Measurements from ENCODE around the gene PSTPIP2. TPM values are rescaled to one million over a fixed set of nuclear protein-coding genes. Genes with fewer than 3 reads are reported as not detected.
A peak's percentile ranks its signal among the peaks of the same experiment; 100 is the strongest.
"Not testable (repeated sequence)": the region's sequence is repeated elsewhere in the genome, so short reads cannot be mapped to it uniquely, and the experiment has no call there.

The PSTPIP2 gene
- total RNA-seq, 1 experiment from 2014 or later = 3.3 TPM

GRCh38 chr18:45967007-45967706, 104.9 kb downstream of the PSTPIP2 start, which contains the start of gene EPG5:
EPG5 (minus strand) TSS chr18:45967329; CDS start chr18:45967239, 90 bp downstream.
- Histone ChIP-seq H3K18ac (ENCODE audit: insufficient read length, low read depth, low read length) (no peak within 1 kb of the TSS), H3K23me2 (ENCODE audit: insufficient read length, low read depth, low read length, poor library complexity, severe bottlenecking) (peaks cover 10% of the 10 kb centered on the region), H4K20me1 (ENCODE audit: control insufficient read depth, insufficient read depth, insufficient read length) (no peaks in the 10 kb centered on the region), H2BK5ac (ENCODE audit: insufficient read length, low read length) (no peak within 1 kb of the TSS), H3K79me2 (ENCODE audit: insufficient read depth, low read length) (no peaks in the 10 kb centered on the region; the same call in 1 of the 2 replicates), H2BK15ac (ENCODE audit: low read depth, low read length) (no peak within 1 kb of the TSS), H4K5ac (ENCODE audit: insufficient read length, low read depth, low read length) (no peak within 1 kb of the TSS), H3K4ac (ENCODE audit: low read depth, low read length) (no peak within 1 kb of the TSS), H3K56ac (ENCODE audit: insufficient read length, low read depth, low read length) (no peak within 1 kb of the TSS), H3K23ac (ENCODE audit: insufficient read length, low read depth, low read length) (no peak within 1 kb of the TSS), H3K27me3 (ENCODE audit: insufficient read depth, low read length) (no peaks in the 10 kb centered on the region), H3K14ac (ENCODE audit: insufficient read depth, low read length) (no peak within 1 kb of the TSS), H4K91ac (ENCODE audit: insufficient read length, low read depth, low read length) (no peak within 1 kb of the TSS), H2AK5ac (ENCODE audit: insufficient read length, low read length) (no peak within 1 kb of the TSS), H2BK12ac (ENCODE audit: insufficient read length, low read depth, low read length) (no peak within 1 kb of the TSS), H3K9ac (ENCODE audit: extremely low read depth, insufficient read length, low read length) (peak within 1 kb of the TSS; percentile 86), H3T11ph (ENCODE audit: low read length) (no peak within 1 kb of the TSS), H3K79me1 (ENCODE audit: insufficient read depth, low read depth, low read length, poor library complexity, severe bottlenecking) (no peaks in the 10 kb centered on the region), H2AFZ (ENCODE audit: low read length) (peak within 1 kb of the TSS; percentile 3), H3K4me1 (ENCODE audit: insufficient read depth, low read length) (no peaks in the 10 kb centered on the region), H3K9me3 (ENCODE audit: control insufficient read depth, low read depth, low read length) (no peaks in the 10 kb centered on the region), H2BK20ac (ENCODE audit: low read depth, low read length, poor library complexity, severe bottlenecking) (no peak within 1 kb of the TSS), H4K8ac (replicated peaks; ENCODE audit: insufficient read length, low read depth, low read length) (no peak within 1 kb of the TSS), H3K4me2 (ENCODE audit: insufficient read depth, insufficient read length, low read length) (peak within 1 kb of the TSS; percentile 95), H2BK120ac (ENCODE audit: low read depth, low read length, poor library complexity, severe bottlenecking) (no peak within 1 kb of the TSS), H3K27ac (ENCODE audit: insufficient read length, low read depth, low read length) (no peak within 1 kb of the TSS)
- peaks cover 14% of the 10 kb centered on the region for H3K27me3 Mint-ChIP-seq (ENCODE audit: low read depth)
- no CpG with 5 or more reads among the region's 50 CpGs for WGBS (ENCODE audit: extremely low coverage, insufficient read length, low lambda C conversion rate)
- H3K27ac Mint-ChIP-seq = peak within 1 kb of the TSS; percentile 95 to 97 (median 97)
- no peaks in the 10 kb centered on the region for H3K9me3 Mint-ChIP-seq
- H3K36me3 Mint-ChIP-seq (ENCODE audit: insufficient read depth in 1 of 3, low read depth in 3 of 3) = peaks cover 0 to 7% (median 5%) of the 10 kb centered on the region in 3 experiments; a peak in 4 of 7 replicates
- H3K4me1 Mint-ChIP-seq = peaks cover 2 to 8% of the 10 kb centered on the region in 2 experiments; a peak in 3 of 4 replicates
- peak within 1 kb of the TSS; percentile 95 to 97 for H3K4me3 Mint-ChIP-seq
- no peak for TF ChIP-seq CTCF (conservative IDR thresholded peaks at IDR 0.05)
- peak; percentile 99 for DNase-seq

GRCh38 chr18:45964913-45965312, 107.1 kb downstream of the PSTPIP2 start:
- H3K4me1 ChIP-seq (ENCODE audit: insufficient read depth, low read length); H2BK20ac ChIP-seq (ENCODE audit: low read depth, low read length, poor library complexity, severe bottlenecking); H3K23me2 ChIP-seq (ENCODE audit: insufficient read length, low read depth, low read length, poor library complexity, severe bottlenecking); H3K27ac ChIP-seq (ENCODE audit: insufficient read length, low read depth, low read length); H3T11ph ChIP-seq (ENCODE audit: low read length); H2AFZ ChIP-seq (ENCODE audit: low read length); H3K4me1 Mint-ChIP-seq; H2BK15ac ChIP-seq (ENCODE audit: low read depth, low read length); H2BK12ac ChIP-seq (ENCODE audit: insufficient read length, low read depth, low read length); H3K27ac Mint-ChIP-seq; H4K91ac ChIP-seq (ENCODE audit: insufficient read length, low read depth, low read length); H3K79me1 ChIP-seq (ENCODE audit: insufficient read depth, low read depth, low read length, poor library complexity, severe bottlenecking); H3K9me3 ChIP-seq (ENCODE audit: control insufficient read depth, low read depth, low read length); H3K4me2 ChIP-seq (ENCODE audit: insufficient read depth, insufficient read length, low read length); H4K20me1 ChIP-seq (ENCODE audit: control insufficient read depth, insufficient read depth, insufficient read length); H2AK5ac ChIP-seq (ENCODE audit: insufficient read length, low read length); H3K56ac ChIP-seq (ENCODE audit: insufficient read length, low read depth, low read length); H3K23ac ChIP-seq (ENCODE audit: insufficient read length, low read depth, low read length); H2BK120ac ChIP-seq (ENCODE audit: low read depth, low read length, poor library complexity, severe bottlenecking); DNase-seq; H3K36me3 Mint-ChIP-seq (ENCODE audit: insufficient read depth in 1 of 3, low read depth in 3 of 3); H3K79me2 ChIP-seq (ENCODE audit: insufficient read depth, low read length); H3K9ac ChIP-seq (ENCODE audit: extremely low read depth, insufficient read length, low read length); H3K4ac ChIP-seq (ENCODE audit: low read depth, low read length); H3K27me3 ChIP-seq (ENCODE audit: insufficient read depth, low read length); H4K8ac ChIP-seq (replicated peaks; ENCODE audit: insufficient read length, low read depth, low read length); H3K18ac ChIP-seq (ENCODE audit: insufficient read length, low read depth, low read length); H3K14ac ChIP-seq (ENCODE audit: insufficient read depth, low read length); H3K9me3 Mint-ChIP-seq; H2BK5ac ChIP-seq (ENCODE audit: insufficient read length, low read length); H4K5ac ChIP-seq (ENCODE audit: insufficient read length, low read depth, low read length): not testable (repeated sequence)
- no CpG with 5 or more reads among the region's 5 CpGs for WGBS (ENCODE audit: extremely low coverage, insufficient read length, low lambda C conversion rate)
- peaks cover 12% of the 10 kb centered on the region for H3K27me3 Mint-ChIP-seq (ENCODE audit: low read depth)
- peak overlapping the region in 1 of 2 experiments; percentile 54; a peak in 2 of 5 replicates for H3K4me3 Mint-ChIP-seq
